GM15510 (cell line): ENCODE measurements around the gene SLX1A.
"Not testable (repeated sequence)": the region's sequence is repeated elsewhere in the genome, so short reads cannot be mapped to it uniquely, and the experiment has no call there.

Source experiments
- POLR2A ChIP-seq: IDR thresholded peaks from 3 replicates; pipeline ENCODE4 v1.6.1; 2011; ENCODE audit warnings: borderline replicate concordance; ENCODE audit not compliant: insufficient read length; ENCODE audit errors: extremely low read depth

SLX1A gene

DNA sequence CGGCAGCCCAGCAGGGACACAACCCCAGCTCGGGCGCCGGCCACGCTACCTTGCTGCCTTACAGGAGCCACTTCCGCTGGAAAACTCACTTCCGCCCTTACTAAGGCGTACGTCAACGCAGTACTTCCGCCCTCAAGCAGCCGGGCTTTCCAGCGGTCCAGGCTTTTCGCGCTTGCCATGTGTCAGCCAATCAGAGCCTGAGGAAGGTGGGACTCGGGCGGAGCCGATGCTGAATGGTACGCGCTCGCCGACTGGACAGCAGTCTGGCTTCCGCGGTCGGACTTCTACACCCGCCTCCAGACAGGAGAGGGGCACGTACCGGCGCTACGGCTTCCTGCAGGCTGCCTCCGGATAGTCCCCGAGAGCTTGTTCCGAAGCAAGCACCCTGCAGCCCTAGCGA lies at the start of gene SLX1A, which contains the start of gene BOLA2B:
TSS of gene SLX1A (plus strand) at position 261 of the 400 bp plus-strand sequence. CDS start 210 bp downstream, outside the sequence.
TSS of gene BOLA2B (minus strand) at position 52 of the 400 bp plus-strand sequence. CDS start 71 bp downstream, outside the sequence.
- not testable (repeated sequence) for TF ChIP-seq POLR2A

DNA sequence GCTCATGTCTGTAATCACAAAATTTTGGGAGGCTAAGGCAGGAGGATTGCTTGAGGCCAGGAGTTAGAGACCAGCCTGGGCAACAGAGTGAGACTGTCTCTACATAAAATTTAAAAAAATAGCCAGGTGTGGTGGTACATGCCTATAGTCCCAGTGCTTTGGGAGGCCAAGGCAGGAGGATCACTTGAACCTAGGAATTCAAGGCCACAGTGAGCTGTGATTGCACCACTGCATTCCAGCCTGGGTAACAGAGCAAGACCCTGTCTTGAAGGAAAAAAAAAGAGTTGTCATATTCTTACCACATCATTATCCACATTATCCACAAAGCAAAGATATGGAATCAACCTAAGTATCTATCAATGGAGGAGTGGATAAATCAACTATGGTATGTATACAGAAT lies 49.7 kb upstream of the SLX1A start:
- TF ChIP-seq POLR2A, result no peak

DNA sequence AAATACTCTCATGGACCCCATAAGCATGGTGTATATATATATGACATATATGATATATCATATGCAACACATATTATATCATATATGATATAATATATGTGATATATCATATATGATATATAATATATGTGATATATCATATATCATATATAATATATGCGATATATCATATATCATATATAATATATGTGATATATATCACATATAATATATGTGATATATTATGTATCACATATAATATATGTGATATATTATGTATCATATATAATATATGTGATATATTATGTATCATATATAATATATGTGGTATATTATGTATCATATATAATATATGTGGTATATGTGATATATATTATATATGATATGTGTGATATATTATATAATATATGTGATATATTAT lies 48.8 kb upstream of the SLX1A start:
- no peak for TF ChIP-seq POLR2A

DNA sequence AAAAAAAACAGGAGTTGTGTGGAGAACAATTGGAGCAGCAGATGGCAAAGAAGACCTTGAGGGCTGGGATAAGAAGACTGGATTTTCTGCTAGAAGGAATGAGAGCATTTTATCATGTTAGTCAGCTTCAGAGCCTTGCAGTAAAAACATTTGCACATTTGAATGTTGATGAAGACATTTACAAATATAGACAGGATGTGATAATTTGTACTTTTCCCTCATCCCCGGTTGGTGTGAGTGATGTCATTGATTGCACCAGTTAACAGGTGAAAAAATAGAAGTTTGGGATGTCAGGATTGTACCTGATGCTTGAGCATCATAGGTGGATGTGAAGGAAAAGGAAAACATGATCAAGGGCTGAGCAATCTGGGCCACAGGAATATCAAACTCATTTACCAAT lies 48.0 kb upstream of the SLX1A start:
- no peak for TF ChIP-seq POLR2A

DNA sequence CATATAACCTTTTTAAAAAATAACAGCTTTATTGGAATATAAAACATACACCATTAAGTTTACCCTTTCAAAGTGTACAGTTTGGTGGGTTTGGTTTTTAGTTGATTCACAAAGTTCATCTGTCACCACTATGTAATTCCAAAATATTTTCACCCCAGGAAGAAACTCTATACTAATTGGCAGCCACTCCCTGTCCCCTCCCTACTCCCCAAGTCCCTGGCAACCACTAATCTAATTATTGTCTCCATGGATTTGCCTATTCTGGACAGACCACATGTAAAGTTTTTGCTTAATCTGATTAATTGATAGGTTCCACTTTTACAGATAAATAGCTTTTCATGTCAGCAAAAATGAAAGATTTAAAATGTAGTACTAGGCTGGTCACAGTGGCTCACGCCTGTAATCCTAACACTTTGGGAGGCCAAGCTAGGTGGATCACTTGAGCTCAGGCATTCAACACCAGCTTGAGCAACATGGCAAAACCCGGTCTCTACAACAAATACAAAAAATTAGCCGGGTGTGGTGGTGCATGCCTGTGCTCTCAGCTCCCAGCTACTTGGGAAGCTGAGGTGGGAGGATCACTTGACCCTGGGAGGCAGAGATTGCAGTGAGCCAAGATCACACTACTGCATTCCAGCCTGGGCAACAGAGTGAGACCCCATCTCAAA lies 45.7 kb upstream of the SLX1A start:
- no peak for TF ChIP-seq POLR2A

DNA sequence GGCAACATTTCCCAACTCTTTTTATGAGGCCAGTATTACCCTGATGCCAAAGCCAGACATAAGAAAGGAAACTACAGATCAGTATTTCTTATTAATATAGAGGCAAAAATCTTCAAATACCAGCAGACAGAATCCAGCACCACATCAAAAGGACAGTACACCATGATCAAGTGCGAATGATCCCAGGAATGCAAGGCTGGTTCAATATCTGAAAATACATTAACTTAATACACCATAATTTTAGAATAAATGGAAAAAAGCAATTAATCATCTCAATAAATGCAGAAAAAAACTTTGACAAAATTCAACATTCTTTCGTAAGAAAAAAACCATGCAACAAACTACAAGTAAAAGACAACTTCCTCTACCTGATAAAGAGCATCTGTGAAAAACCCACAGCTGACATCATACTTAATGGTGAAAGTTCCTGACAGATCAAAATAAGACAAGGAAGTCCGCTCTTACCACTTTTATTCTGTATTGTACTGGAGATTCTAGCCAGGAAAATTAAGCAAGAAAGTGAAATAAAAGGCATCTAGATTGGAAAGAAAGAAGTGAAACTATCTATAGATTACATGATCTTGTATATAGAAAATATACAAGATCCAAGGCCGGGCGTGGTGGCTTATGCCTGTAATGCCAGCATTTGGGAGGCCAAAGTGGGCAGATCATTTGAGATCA lies 44.3 kb upstream of the SLX1A start:
- no peak for TF ChIP-seq POLR2A

DNA sequence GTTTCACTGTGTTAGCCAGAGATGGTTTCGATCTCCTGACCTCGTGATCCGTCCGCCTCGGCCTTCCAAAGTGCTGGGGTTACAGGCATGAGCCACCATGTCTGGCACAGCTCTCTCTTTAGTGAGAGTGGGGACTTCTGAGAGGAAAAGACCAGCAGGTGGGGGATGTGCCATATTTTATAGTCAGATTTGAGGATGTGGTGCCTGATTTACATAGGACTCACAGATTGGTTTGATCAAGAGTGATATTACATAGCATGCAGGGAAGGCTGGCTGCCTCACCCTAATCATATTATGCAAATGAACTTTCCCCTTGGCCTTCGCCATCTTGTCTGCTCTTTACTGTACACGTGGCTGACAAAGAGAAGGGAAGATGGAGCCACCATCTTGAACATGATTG lies 42.6 kb upstream of the SLX1A start:
- no peak for TF ChIP-seq POLR2A

DNA sequence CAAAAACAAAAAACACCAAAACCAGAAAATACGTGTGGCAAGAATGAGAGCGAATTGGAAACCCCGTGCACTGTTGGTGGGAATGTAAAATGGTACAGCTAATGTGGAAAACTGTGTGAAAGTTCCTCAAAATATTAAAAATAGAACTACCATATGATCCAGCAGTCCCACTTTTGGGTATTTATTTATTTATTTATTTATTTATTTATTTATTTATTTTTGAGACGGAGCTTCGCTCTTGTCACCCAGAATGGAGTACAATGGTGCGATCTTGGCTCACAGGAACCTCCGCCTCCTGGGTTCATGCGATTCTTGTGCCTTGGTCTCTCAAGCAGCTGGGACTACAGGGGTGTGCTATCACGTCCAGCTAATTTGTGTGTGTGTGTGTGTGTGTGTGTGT lies 41.2 kb upstream of the SLX1A start:
- no peak for TF ChIP-seq POLR2A

DNA sequence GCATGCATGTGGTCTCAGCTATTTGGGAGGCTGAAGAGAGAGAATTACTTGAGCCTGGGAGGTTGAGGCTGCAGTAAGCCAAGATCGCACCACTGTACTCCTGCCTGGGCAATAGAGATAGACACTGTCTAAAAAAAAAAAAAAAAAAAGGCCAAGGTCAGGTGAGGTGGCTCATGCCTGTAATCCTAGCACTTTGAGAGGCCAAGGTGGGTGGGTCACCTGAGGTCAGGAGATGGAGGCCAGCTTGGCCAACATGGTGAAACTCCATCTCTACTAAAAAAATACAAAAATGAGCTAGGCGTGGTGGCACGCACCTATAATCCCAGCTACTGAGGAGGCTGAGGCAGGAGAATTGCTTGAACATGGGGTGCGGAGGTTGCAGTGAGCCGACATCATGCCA lies 38.5 kb upstream of the SLX1A start:
- no peak for TF ChIP-seq POLR2A

DNA sequence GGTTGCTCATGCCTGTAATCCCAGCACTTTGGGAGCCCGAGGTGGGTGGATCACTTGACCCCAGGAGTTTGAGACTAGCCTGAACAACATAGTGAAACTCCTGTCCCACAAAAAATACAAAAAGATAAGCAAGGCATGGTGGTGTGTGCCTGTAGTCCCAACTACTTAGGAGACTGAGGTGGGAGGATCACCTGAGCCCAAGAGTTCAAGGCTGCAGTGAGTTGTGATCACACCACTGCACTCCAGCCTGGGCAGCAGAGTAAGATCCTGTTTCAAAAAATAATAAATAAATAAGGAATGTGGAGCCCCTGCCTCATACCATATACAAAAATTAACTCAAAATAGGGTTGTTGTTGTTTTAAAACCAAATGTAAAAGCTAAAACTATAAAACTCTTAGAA lies 36.5 kb upstream of the SLX1A start:
- no peak for TF ChIP-seq POLR2A

DNA sequence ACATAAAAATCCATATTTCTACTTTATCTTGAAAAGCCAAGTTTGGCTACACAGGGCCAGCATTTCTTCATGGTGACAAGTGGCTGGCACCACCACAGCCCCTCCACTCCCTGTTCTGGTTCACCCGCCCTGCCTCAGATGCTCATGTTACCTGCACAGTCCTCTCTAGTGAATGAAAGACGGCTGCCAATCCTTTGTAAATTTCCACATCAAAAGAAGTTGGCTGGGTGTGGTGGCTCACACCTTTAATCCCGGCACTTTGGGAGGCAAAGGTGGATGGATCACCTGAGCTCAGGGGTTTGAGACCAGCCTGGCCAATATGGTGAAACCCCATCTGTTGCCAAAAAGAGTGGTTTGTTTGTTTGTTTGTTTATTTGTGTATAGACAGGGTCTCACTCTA lies 30.1 kb upstream of the SLX1A start:
- no peak for TF ChIP-seq POLR2A

DNA sequence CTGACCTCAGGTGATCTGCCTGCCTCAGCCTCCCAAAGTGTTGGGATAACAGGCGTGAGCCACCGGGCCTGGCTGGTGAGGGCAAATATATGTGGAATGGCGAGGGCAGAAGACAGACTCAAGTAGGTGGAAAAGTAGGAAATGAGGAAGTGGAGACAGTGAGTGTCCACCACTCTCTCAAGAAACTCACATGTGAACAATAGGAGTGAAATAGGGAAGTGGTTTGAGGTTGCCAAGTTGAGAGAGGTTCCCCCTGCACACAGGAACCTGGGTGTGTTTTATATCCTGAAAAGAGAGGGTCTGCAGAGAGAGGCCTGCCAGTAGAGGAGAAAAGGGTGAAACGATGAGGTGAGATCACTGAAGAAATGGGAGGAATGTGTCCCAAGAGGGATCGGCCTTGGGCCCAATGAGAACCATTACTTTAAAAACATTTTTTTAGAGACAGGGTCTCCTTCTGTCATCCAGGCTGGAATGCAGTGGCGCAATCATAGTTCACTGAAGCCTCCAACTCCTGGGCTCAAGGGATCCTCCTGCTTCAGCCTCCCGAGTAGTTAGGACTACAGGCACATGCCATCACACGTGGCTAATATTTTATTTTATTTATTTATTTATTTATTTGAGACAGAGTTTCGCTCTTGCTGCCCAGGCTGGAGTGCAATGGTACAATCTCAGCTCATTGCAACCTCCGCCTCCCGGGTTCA lies 27.3 kb upstream of the SLX1A start:
- no peak for TF ChIP-seq POLR2A

DNA sequence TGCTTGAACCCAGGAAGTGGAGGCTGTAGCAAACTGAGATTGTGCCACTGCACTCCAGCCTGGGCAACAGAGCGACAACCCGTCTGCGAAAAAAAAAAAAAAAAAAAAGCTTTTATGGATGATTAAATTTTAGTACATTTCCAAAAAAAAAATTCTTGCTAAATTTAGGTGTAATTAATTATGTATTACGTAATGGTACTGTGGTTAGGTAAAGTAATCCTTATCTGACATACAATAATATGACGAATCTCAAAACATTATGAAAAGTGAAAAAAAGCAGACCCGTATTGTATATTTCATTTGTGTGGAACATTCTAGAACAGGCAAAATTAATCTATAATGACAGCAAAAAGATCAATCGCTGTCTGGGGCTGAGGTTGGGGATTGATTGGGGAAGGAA lies 20.6 kb upstream of the SLX1A start:
- TF ChIP-seq POLR2A, result no peak

DNA sequence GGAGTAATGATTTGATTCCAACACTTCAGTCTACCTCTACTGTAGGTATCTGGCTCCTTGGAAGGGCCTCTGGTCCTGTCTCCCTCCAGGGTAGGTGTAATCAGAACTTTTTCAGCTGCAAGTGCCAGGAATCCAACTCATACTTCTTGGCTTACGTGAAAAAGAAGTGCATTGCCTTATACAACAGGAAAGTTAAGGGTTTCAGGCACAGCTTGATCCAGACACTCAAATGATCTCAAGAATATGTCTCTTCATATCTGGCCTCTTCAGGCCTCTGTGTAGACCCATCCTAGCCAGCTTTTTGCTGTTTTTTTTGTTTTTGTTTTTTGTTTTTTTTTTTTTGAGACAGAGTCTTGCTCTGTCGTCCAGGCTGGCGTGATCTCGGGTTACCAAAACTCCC lies 14.5 kb upstream of the SLX1A start:
- TF ChIP-seq POLR2A, result no peak

DNA sequence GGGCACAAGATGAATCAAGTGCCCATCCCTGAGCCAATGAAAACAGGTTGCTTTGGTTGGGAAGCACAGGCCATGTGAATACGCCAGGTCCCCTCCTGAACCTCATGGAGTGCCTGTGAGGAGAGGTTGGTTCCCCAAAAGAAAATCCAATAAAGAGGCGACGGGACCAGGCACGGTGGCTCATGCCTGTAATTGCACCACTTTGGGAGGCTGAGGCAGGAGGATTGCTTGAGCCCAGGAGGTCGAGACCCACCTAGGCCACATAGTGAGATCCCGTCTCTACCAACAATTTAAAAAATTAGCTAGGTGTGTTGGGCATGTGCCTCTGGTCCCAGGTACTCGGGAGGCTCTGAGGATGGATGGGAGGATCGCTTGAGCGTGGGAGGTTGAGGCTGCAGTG lies 13.7 kb upstream of the SLX1A start:
- no peak for TF ChIP-seq POLR2A

DNA sequence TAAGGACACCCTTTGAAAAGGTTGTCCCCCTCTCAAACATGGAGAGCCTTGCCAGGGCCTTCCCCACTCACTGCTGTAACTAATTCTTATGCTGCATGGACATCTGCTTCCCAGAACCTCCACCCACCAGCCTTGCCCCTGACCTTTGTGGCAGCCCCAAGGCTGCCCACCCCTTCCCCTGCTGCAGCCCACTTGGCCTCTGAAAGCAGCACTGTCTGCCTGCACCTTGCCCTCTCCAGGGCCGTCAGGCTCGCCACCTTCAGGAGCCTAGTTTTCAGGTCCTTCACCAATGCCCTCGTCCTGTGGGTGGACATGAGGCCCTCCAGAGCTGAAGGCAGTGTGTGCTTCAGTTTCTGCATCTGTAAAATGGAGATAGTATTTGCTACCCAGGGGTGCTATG lies 12.9 kb upstream of the SLX1A start:
- TF ChIP-seq POLR2A, result no peak
